Dermis microvascular lymphatic vessel endothelial cell (primary cell): ENCODE measurements around the gene ZNF81. TPM values are rescaled to one million over a fixed set of nuclear protein-coding genes. Genes with fewer than 3 reads are reported as not detected.
"Not testable (repeated sequence)": the region's sequence is repeated elsewhere in the genome, so short reads cannot be mapped to it uniquely, and the experiment has no call there.

Experiments
- DNase-seq, 2 donors: peaks; one replicate each; pipeline versions ENCODE4 v3.0.0 to v3.0.0-alpha.2; 2010; ENCODE audit warnings: low read depth in 2 of 2
- total RNA-seq: library from RNA; depleted of rRNA; stranded (reverse); fragments of >200 nt; gene quantifications from 2 replicates; pipeline ENCODE4 v1.2.1, GENCODE V29; 2014

The ZNF81 gene
- 3.3 and 4.0 TPM in 2 replicates for total RNA-seq

- peak; percentile 90 to 94 for DNase-seq
These were observed at the start of gene ZNF81 for GRCh38 chrX:47836164-47837072. ZNF81 (plus strand) TSS chrX:47836902; CDS start chrX:47846268, 9,366 bp downstream.

- DNase-seq = no peak
These were observed 40.2 kb upstream of the ZNF81 start for GRCh38 chrX:47796433-47796906.

- no peak for DNase-seq
These were observed 39.6 kb upstream of the ZNF81 start for GRCh38 chrX:47797084-47797483.

- DNase-seq = no peak
These were observed 37.8 kb upstream of the ZNF81 start for GRCh38 chrX:47798861-47799260.

DNA sequence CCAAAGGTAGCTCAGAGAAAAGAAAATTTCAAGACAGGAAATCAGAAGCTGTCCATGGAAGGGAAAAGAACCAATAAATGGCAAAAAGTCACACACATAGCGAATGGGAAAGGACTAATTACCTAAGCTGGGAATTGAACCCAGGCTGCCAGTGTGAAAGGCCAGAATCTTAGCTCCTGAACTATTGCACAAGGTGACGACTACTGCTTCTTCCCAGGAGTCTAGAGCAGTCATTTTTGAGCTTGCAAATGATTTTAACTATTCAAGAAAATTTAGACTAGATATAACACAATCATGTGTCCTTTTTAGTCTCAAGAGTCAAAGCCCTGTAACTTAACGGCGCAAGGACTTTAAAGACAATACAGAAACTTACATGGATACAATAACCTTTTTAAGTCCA, 34.1 kb upstream of the ZNF81 start:
- DNase-seq = no peak

- DNase-seq = not testable (repeated sequence)
These were observed 33.6 kb upstream of the ZNF81 start for GRCh38 chrX:47803103-47803502.

GRCh38 chrX:47804315-47804714, 32.4 kb upstream of the ZNF81 start:
- DNase-seq = no peak

DNA sequence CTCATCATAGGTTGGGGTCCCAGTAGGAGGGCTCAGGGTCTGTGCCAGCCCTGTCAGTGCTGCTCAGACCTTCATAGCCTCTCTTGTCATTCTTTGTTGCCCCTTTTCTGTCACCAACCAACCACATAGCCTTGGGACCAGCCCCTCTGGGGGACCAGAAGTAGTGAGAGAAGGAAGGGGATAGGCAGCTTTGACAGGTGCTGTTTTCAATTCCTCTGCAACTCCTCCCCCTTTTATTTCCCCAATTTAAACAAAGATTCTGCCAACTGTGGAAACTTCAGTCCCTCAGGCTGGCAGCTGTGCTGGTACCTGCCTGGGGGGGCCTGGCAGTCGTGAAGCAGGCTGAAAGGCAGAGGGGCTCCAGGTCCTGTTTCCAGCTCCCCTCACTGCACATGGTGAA, 30.9 kb upstream of the ZNF81 start:
- DNase-seq = not testable (repeated sequence)

- DNase-seq = not testable (repeated sequence)
These were observed 30.1 kb upstream of the ZNF81 start for GRCh38 chrX:47806415-47807271.

DNA sequence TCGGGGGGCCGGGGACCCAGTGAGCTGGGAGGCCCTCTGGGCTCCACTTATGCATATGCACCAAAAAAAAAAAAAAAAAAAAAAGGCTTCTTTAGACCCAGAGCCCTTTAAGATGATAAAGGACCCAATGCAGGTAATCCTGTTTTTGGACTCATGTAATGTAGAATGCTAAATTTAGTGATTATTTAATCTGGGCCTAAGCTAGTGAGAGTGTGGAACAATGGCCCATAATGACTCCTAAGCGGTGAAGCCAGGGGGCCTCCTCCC, 29.5 kb upstream of the ZNF81 start:
- not testable (repeated sequence) for DNase-seq

- DNase-seq = no peak
These were observed 29.2 kb upstream of the ZNF81 start for GRCh38 chrX:47807548-47807947.

- DNase-seq = no peak
These were observed 27.6 kb upstream of the ZNF81 start for GRCh38 chrX:47808904-47809788.

DNA sequence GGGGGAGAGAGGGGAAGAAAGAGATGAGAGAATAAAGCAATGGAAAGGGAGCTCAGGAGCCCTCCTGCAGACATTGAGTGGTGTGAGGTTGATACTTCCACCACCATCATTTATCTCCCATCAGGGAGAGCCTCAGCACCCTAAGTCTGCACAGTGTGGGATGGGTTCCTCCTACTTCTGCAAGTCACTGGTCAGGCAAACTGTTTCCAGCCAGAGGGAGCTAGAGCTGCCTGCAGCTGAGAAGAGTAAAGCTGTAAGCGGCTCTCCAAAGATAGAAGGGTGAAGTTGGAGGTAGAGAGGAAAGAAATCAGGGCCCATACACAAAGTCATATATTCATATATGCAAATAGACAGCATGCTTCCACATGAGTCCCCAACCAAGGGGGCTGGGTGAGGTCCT, 21.9 kb upstream of the ZNF81 start:
- DNase-seq = no peak

DNA sequence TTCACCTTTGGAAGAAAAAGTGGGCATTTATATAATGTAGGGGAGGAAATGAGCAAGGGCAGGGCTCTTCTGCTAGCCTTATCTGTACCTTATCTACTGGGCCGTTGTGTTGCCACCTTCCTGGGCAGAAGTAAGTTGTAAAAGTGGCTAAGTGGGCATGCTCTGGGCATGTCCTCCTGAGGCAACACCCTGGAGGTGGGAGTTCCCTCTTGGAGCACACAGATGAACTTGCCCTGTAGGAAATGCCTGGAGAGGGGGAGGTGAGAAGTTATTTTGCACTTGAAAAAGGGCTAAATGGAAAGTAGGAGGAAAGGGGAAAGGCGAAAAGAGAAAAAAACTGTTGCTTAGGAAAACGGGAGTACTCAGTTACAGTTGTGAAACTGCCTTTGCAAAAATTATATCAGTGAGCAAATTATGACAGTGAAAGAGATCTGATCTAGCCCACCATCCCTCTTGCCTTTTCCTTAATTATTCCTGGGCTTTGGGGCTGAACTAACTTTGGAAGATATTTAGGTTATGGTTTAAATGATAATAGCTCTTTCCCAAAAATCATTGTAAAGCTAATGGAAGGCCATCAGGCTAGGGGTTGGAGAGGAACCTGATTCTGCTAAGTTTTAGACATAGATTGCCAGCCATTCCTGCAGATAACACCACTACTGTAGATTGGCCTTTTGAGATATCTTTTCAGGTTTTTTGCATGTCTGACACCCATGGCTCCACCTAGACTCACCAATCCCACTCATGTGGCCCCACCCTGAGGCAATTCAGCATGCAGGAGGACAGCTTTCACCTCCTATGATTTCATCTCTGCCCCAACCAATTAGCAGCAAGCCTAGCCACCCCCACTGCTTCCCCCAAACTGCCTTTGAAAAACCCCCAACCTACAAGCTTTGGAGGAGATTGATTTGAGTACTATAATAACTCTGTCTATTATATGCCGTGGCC, 20.5 kb upstream of the ZNF81 start:
- peak in 1 of 2 donors; percentile 41 for DNase-seq

- peak in 1 of 2 donors; percentile 49 for DNase-seq
These were observed 19.3 kb upstream of the ZNF81 start for GRCh38 chrX:47817421-47817820.

DNA sequence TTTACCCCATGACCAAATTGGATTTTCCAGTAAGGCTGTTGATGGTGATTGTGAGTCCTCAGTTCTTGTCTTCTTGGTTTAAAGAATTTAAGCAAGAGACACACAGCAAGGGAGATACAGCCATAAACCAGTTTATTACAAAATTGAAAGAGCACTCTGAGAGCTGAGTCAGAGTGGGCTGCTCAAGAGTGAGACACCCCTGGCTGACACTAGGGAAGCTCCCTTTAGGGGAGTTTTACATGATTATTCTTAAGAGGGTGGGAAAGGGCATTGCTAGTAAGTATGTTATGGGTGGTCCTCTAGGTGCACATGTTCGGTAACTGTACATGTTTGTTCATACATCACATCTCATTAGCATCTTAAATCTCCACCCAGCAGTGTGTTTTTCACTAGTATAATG, 18.8 kb upstream of the ZNF81 start:
- DNase-seq = no peak

- DNase-seq = no peak
These were observed 7.7 kb upstream of the ZNF81 start for GRCh38 chrX:47828984-47829383.

- peak; percentile 17 to 50 for DNase-seq
These were observed 4.9 kb upstream of the ZNF81 start for GRCh38 chrX:47831788-47832187.

- DNase-seq = no peak
These were observed 1.7 kb downstream of the ZNF81 start for GRCh38 chrX:47838361-47838760.

GRCh38 chrX:47840111-47840510, 3.4 kb downstream of the ZNF81 start:
- DNase-seq = no peak
